AG08396 (cell line): ENCODE measurements around the gene CHST9.
"Not testable (repeated sequence)": the region's sequence is repeated elsewhere in the genome, so short reads cannot be mapped to it uniquely, and the experiment has no call there.

Experiments used
- DNase-seq: peaks from one replicate; pipeline ENCODE4 v3.0.0; 2012; ENCODE audit warnings: low spot score, mixed read lengths

CHST9 gene

DNA sequence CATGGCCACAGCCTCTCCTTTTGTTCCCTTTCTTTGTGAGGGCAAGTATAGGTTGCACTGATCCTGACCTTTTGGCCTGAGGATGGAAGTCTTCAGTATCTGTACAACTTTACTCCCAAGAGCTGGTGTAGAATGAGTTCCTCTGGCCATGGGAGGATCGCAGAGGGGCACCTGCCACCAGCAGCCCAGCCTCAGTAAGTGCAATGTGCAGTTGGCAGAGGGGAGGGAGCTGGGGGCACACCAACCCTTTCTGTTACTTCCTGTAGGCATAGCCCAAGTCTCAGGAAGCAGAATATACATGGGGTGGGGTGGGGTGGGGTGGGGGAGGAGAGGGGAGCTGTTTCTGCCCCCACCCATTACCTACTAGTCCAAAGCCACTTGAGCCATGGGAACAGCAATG lies 254.5 kb downstream of the CHST9 start:
- DNase-seq: no peak

DNA sequence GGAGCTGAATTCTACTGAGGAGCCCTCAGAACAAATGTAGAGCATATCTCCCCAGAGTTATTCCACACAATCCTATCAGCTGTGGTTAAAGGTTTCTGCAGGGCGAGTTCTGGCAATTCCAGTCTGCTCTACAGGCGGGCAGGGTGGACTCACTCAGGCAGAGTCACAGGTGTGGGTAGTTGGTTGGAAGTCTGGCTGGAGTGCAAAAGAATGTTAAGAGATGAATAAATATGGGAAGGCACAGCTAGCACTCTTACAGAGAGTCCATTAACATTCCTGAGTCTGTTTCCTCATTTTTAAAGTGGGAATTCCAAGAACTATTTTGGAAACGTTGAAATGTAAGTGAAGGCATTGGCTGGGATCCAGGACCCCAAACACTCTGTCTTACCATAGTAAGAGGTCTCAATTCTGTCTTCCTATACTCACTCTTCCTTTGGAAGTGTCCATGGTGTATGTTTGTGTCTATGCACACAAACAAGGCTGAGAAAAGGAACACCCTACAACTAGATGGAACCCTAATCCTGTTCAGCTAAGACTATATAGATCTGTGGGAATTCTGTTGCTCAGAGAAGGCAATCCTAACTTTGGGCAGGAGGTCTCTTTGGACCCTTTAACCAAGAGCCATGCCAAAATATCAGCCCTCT lies 256.3 kb downstream of the CHST9 start:
- DNase-seq: no peak

DNA sequence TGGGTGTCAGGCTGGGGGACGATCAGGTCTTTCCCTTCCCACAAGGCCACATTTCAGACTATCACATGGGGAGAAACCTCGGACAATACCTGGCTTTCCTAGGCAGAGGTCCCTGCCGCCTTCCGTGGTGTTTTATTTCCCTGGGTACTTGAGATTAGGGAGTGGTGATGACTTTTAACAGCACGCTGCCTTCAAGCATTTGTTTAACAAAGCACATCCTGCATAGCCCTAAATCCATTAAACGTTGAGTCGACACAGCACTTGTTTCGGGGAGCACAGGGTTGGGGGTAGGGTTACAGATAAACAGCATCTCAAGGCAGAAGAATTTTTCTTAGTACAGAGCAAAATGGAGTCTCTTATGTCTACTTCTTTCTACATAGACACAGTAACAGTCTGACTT lies 257.3 kb downstream of the CHST9 start:
- DNase-seq: not testable (repeated sequence)

DNA sequence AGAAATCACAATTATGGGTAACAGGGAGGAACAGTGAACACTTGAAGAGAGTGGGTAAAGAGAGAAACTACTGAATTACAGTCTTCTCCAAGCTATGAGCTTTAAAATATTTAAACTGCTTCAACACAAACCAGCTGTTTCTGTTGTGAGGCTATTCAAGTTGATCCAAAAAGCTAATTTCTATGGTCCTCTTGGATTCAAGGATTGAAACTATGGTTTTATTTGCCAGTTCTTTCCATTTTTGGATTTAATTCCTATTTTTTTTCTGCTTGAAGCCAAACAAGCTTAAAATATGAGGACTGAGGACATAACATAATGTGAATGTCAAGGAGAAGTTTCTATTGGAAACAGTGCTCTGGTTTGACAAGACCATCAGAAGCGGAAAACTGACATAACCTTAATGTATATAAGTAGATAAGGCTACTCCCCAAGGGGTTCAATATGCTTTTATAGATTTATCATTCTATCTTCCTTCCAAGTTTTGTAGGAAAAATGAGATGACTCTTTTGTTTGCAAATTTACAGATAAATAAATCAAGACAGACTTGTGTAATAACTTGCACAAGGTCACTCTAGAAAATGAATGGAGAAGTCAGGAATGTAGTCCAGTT lies 258.9 kb downstream of the CHST9 start:
- DNase-seq: no peak

DNA sequence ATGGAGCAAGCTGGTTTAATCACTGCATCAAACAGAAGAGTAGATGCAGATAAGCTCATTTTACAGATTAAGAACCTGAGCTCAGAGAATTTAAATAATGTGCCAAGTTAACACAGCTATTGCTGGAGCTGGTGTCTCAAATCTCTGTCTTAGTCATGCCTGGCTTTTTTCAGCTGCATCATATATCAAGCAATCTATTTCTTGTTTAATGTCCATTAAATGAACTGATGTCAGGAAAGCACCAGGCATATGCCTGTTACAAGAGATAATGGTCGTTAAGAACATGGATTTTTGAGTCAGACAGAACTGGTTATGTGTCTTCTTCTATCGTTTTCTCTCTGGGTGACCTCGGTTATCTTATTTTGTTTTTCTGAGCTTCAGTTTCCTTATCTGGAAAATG lies 259.8 kb downstream of the CHST9 start:
- DNase-seq: no peak

DNA sequence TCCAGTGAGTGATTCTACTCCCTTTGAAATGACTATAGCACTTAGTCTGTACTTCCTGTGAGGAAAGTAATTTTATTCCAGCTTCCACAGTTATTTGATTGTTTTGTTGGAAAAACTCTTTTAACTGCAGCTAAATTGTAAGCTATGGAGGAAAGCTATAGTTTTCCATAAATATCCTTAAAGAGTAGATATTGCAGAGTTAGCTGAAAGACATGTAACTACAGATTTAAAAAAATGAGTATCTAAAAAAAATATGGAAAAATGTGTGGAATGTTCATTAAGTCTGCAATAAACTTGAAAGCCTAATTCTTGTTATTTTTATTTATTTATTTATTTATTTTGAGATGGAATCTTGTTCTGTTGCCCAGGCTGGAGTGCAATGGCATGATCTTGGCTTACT lies 262.8 kb downstream of the CHST9 start:
- no peak for DNase-seq

DNA sequence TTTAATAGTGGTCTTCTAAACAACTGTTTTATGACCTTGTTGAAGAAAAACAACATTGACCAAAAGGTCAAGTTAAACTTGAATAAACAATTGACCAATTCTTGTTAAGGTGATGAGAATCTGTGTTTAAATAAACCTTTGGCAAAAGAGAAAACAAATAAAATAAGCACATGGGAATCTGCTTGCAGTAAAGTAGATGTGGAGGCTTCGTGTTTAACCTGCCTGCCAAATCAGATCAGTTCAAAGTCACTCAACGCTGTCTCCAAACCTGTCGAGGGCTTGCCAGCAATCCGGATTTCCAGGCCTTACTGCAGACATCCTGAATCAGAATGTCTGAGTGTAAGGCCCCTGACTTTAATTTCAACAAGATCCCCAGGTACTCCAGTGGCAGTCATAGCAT lies 264.5 kb downstream of the CHST9 start:
- DNase-seq: no peak

DNA sequence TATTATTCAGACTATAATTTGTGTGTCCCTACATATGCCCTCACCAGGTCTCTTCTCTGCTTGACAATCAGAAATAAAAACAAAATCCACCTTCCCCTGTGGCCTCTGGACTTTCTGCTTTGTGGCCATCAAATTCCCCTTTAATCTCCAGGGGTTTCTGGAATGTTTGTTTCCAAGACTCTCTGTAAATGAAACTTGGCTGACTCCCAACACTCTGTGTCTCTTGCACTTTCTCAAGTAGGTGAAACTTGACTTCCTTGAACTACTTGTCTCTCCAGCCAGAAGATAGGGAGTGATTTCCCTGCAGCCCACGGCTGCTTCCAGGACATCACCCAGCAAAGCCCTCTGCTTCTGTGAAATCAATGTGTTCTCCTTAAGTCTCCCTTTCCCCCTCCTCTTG lies 265.5 kb downstream of the CHST9 start:
- DNase-seq: no peak

DNA sequence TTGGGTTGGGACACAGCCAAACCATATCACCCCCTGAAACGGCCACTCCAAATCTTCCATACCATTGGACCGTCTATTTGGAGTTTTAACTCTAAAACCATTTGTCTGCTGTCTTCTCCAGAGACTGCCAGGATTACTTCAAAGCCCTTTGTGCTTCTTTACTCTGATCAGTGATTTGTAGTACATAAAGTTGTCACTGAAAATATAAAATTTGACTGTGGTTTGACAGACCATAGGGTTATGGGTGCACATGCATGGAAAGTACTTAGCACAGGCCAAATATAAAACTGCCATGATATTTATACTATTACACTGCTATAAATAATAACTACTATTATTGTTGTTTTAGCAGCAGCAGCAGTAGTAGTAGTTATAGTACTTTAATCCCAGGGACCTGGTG lies 265.9 kb downstream of the CHST9 start:
- DNase-seq: no peak

DNA sequence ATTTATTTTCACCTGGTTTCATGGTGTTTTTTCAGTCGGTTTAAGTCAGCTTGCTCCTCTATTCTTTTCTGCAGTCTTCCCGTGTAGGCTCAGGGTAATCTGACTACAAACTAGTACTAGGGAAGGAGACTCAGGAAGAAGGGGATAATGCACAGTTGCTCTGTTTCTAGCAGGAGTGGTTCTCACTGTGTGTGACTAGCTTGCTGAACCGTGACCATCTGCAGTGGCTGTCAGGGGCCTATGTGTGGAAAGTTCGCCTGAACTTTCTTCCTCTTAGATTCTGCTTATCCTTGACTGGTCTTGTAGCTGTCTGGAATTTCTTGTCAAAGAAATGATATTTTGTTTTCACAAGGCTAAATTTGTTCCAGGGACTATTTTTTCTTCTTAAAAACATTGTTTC lies 273.3 kb downstream of the CHST9 start:
- no peak for DNase-seq

DNA sequence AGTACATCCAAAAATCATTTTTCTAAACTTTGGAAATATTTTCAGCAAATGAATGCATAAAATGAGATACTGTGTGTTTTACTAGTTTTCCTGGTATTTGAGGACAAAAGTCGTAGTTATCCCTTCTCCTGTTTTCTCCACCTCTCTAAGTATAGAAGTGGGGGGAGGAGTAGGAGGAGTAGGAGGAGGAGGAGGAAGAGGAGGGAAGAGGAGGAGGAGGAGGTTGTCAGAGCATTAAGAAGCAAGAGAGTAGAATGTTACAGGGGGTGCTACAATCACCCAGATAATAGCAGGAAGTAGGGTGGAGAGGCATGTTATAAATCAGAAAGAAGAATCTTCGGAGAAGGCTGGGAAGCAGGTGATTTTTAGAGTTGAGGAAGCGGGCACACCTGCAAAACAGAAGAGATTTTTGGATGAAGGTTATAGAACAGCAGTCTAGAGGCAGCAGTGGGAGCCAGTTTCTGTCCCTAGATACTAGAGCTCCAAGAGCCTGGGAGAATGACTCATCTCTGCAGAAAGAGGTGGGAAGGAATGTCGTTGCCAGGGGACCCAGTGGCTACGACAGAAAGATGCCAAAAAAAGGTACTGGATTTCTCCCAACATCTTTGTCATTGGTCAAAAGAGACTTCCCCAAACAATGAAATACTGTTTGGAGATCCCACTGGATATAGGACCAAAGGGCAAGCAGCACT lies 275.4 kb downstream of the CHST9 start:
- no peak for DNase-seq

DNA sequence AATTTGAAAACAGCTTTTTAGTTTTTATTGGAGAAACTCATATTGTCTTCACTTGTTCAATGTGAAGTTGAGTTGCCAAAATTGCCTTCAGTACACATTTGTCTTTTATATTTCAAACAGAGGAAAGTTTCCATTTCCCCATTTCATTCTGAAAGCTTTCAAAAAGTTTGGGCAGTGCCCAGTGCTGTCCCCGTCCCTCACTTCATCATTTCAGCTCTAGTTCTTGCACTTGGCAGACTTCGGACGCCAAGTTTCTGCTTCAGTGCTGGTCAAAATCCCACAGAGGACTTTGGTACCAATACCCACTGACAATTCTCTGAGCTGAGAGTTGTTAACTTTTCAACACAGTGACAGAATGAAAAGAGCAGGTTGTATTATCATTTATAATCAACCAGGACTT lies 276.2 kb downstream of the CHST9 start:
- DNase-seq: no peak

DNA sequence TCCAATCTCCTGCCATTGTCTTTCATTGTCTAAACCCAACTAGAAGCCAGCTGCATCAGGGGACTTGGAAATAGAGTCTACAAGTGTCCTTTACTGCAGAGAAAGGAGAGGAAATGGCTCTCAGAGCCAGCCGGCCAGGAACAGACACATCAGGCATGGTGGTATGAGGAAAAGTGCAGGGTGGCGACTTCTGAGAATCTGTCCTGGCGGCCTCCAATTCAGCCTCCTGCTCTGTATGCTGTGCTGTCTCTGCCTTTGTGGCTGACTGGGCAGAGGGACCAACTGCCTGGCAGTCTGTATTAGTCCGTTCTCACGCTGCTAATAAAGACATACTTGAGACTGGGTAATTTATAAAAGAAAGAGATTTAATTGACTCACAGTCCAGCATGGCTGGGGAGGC lies 282.8 kb downstream of the CHST9 start:
- no peak for DNase-seq

DNA sequence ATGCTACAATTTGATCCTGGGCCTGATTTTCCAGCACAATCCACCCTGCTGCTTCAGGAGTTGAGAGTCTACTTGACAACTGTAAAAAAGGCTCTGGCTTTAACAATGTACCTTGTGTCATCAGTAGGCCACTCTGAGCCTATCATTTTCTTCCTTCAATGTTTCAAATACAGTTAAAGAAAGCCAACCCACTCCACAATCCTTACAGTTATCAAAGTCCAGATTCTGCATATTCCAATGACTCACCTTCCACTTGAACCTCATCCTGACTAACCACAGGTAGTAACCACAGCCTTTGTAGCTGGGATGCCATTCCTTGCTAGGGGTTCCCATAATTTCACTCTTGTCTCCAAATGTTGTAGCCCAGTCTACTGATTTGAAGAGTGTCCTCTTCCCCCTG lies 284.1 kb downstream of the CHST9 start:
- no peak for DNase-seq

DNA sequence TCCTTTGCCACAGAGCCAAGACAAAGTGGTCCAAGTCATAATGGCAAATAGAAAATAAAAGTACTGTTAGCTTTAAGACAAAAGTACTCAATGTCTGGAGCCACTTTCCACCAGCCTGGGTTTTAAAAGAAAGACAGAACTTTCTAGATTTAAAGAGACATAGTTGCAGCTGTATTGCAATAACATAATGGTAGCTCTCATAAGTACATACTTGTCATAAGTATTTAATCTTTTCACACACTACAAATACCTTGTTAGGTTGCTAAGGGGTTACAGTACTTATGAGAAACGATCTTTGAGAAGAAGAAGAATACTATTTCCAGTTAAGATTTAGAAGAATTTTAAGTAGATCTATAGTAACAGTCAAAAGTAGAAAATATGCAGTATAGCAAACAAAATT lies 290.7 kb downstream of the CHST9 start:
- no peak for DNase-seq

DNA sequence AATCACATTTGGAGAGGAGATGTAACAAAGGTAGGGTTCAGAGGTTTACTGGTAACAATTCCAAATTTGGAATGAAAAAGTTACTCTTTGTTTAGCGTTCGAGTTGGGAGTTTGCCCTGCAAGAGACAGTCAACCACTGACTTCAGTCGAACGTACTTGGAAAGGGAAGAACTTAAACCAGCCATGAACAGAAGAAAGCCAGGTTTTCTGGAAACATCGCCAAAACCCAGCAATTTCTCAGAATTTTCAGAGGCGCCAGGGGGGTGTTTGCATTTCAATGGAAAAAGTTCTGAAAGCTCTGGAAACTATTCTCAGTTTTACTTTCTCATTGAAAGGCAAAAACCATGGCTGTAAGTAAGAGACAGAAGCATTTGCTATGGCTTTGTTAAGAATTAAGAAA lies 291.1 kb downstream of the CHST9 start:
- DNase-seq: no peak

DNA sequence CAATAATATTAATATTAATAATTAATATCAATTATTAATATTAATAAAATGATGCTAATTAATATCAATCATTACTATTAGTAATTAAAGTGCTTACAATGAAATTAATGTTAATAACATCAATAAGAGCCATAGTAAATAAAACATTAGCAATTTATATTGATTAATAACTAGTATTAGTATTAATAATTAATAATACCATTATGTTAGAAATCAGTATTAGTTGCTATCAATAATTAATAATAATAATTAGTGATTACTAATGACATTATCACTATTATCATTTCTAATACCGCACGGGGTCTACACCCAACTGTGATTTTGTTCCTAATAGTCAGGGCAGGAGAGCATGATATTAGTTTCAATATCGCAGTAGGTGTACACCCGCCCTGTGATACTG lies 296.8 kb downstream of the CHST9 start:
- no peak for DNase-seq

DNA sequence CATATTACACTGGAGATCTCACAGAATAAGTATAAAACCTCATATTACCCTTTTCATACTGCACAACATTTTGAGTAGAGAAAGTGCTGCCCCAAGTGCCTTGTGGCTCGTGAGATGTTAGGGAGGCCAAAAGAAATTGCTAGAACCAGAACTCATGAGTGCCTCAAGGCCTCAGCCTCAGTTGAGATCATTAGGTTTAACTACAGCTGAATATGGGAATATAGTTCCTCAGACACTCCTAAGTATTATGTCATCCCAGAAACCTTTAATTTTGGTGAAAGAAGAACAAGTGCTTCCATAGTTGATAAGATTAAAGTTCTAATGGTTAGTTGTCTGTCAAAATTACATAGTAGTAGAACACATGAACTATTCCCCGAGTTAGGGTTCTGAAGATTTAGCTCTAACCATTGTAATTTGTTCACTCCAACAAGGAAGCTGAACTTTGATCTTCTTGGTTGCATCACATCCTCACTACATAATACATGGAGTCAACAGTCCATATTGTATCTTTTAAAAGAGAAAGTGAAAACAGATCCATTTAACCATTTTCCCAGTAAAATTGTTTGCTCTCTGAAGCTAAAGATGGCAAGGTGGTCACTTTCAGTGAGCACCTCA lies 310.0 kb downstream of the CHST9 start:
- no peak for DNase-seq

DNA sequence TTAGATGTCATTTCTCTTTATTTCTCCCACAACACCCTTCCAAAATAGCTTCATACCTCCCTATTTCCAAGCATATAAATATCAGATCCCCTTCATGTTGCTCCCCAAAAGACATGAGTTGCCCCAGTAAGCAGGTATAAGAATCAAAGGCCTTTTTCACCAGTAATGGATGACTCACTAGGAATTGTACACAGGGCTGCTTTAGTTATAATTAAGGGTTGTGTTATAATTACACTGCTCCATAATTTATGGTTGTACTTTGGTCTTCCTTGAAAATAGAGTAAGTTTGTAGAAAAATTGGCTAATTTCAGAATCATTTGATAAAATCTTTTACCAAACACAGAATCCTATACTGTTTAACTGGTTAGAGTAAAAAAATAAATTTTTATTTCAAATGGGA lies 310.8 kb downstream of the CHST9 start:
- no peak for DNase-seq

DNA sequence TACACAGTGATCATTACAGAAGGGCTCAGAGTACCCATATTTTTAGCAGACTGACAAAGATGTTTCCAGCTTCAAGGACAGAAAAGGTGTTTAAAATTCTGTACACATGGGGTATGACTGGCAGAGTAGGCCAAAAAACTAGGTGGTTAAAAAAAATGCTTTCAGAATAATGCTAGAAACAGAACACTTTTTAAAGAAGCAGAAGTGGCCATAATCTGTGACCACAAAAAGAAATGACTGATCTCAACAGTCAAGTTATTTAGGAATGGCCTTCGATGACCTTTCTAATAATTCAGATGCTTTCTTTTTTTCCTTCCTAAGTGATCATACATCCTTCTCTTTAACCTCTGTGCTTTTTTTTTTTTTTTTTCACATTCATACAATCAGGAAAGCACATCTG lies 315.5 kb downstream of the CHST9 start:
- DNase-seq: no peak

DNA sequence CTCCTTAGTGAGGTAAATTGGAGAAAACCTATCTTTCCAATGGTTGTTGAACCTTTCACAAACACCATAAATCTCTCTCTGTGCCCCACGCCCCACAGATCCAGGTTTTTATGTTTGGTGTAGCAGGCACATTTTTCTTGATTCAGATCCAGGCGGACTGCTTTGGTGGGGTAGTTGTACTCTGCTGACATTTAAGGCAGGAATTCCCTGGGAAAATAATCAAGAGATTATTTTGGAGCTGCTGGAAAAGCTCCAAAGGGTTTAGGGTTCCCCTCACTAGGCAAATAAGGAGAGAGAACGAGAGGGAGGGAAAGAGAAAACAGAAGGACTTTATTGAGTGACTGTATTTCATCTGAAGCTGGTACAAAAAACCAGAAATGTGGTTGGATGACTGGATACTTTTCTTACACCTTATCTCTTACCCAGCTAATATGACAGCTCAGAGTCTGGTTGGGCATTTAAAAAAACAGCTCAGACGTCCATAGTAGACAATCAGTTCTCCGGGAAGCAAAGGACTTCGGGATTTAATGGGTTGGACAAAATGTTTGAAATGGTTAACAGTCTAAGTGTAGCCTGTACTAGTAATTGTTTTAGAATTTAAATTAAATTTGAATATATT lies 316.0 kb downstream of the CHST9 start:
- DNase-seq: no peak

DNA sequence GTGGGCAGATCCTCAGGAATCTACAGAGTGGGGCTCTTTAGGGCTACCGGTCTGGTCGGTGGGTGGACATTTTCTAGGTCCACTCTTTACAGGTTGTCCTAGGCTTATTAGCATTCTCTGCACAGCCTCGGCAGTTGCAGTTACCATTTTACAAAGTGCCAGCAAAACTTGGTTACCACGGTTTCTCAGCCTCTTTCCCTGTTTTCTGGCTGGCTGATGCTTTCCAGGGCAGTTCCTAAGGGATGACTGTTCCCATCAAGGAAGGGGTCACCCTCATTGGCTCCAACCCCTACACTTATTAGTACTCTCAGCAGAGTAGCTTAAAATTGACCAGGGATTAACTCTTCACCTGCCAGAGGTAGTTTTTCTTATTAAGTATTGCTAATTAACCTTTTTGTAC lies 317.6 kb downstream of the CHST9 start:
- no peak for DNase-seq

DNA sequence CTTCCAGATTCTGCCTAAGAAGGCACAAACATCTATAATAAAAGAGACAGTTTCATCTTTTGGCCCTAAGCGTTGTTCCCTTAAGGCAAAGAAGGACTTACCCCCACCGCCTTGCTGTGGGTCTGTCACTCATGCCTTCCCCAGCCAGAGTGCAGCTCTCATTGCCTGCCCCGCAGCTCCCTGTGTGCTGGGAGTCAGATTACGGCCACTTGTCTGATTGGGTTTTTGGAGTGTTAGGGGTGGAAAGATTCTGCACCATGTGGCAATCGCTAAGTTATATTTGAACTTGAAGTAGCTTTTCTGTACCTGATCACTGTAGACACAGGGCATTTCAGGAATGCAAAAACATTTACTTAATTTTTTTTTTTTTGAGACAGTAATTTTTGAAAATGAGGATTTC lies 319.6 kb downstream of the CHST9 start, which contains the start of gene AQP4:
AQP4 (minus strand) TSS at position 151 of the 400 bp plus-strand sequence; CDS start at position 133, 18 bp downstream.
- no peak for DNase-seq
